Transverse colon (tissue), 4 donors: ENCODE data around the gene ZBTB16. TPM values are rescaled to one million over a fixed set of nuclear protein-coding genes. Genes with fewer than 3 reads are reported as not detected.

Source experiments
- DNase-seq: peaks from one replicate; pipeline ENCODE4 v3.0.0-alpha.2; 2019
- H3K27ac ChIP-seq, 4 donors: fragments of 200-600 bp; sonication (generic); 2 replicates each; pipeline ENCODE4 v1.5.1; 2016 to 2018; ENCODE audit warnings: inconsistent platforms in 4 of 4
- H3K27me3 ChIP-seq: fragments of 200-600 bp; sonication (generic); 2 replicates; pipeline ENCODE4 v1.5.1; 2017; ENCODE audit warnings: inconsistent platforms
- H3K36me3 ChIP-seq, 4 donors: fragments of 200-600 bp; sonication (generic); 2 replicates each; pipeline ENCODE4 v1.5.1; 2017 to 2019; ENCODE audit warnings: inconsistent platforms in 4 of 4
- H3K4me1 ChIP-seq, 4 donors: fragments of 200-600 bp; sonication (generic); 2 replicates each; pipeline ENCODE4 v1.5.1; 2017 to 2020; ENCODE audit warnings: inconsistent platforms in 4 of 4
- H3K4me3 ChIP-seq, 4 donors: fragments of 200-600 bp; sonication (generic); 1 replicate in 1 of 4; 2 replicates in 3 of 4; pipeline versions ENCODE4 v1.5.1 to v1.6.1; 2017 to 2019; ENCODE audit warnings: inconsistent platforms in 4 of 4
- H3K9me3 ChIP-seq, 2 donors: fragments of 200-600 bp; sonication (generic); 2 replicates each; pipeline ENCODE4 v1.5.1; 2017 to 2019; ENCODE audit warnings: inconsistent platforms in 2 of 2
- CTCF ChIP-seq, 5 experiments: fragments of 200-600 bp in 3 of 5; fragments of 450-650 bp in 2 of 5; sonication (generic) in 3 of 5; IDR thresholded peaks; 1 replicate in 2 of 5; 2 replicates in 3 of 5; pipeline ENCODE4 v1.5.1; 2016 to 2017; ENCODE audit warnings: antibody characterized with exemption in 5 of 5, inconsistent platforms in 3 of 5, mild to moderate bottlenecking in 2 of 5, moderate library complexity in 1 of 5
- EP300 ChIP-seq: sonication (generic); formaldehyde crosslinking; IDR thresholded peaks from one replicate; pipeline ENCODE4 v1.6.1; 2017; ENCODE audit warnings: antibody characterized with exemption, low read depth
- POLR2A ChIP-seq: fragments of 450-650 bp; IDR thresholded peaks from one replicate; pipeline ENCODE4 v1.6.1; 2016; ENCODE audit warnings: antibody characterized with exemption, mild to moderate bottlenecking, moderate library complexity
- POLR2AphosphoS5 ChIP-seq, 3 donors: sonication (generic); formaldehyde crosslinking; IDR thresholded peaks; one replicate each; pipeline ENCODE4 v1.6.1; 2016; ENCODE audit warnings: antibody characterized with exemption in 3 of 3
- whole genome bisulfite sequencing, 2 donors: methylation state at CpG; one replicate each; pipeline ENCODE4 v1.1.5; 2018; ENCODE audit warnings: low coverage in 1 of 2; 5-methylcytosine and 5-hydroxymethylcytosine counted together
- in situ Hi-C, 4 donors: fragments of 200-750 bp; cut with MboI; loops; one replicate each; pipeline versions ENCODE4 v1.15.0 to v1.15.1; 2017; ENCODE audit warnings: low sequenced_read_pairs in 3 of 4, low pct_ligation_motif_present in 1 of 4, low pct_unique_long_range_greater_than_20kb in 1 of 4
- intact Hi-C: fragments of 100-400 bp; cut with DNase I; formaldehyde crosslinking; loops from one replicate; pipeline ENCODE4 v1.15.1; 2023; ENCODE audit warnings: low total_unique reads
- total RNA-seq, 4 donors: library from RNA; depleted of rRNA; stranded (reverse); fragments of >200 nt; gene quantifications; one replicate each; pipeline ENCODE4 v1.1.0, GENCODE V29; 2016

The ZBTB16 gene
- total RNA-seq, 4 donors from 2014 or later = 108 to 271 (median 155) TPM

- TF ChIP-seq CTCF (IDR thresholded peaks at IDR 0.05) = no peak
- TF ChIP-seq POLR2A = no peak
- H3K4me3 ChIP-seq = no peak overlapping the region
- H3K4me1 ChIP-seq = peaks cover 0 to 44% (median 26%) of the 10 kb centered on the region in 4 donors
- H3K27me3 ChIP-seq = no peaks in the 10 kb centered on the region
- intact Hi-C loops = loop anchor here (5.0 to 10.0 kb wide), 2 partner anchors 73 to 201 kb away; partner anchors contain the start of gene ZBTB16
- no peaks in the 10 kb centered on the region for H3K9me3 ChIP-seq
- H3K27ac ChIP-seq = peak overlapping the region; percentile 36 to 76 (median 72)
- 62% methylated on average over 23 of the region's 29 CpGs; no CpG with 5 or more reads in 1 of the 2 donors for WGBS, 2 donors
- no peaks in the 10 kb centered on the region for H3K36me3 ChIP-seq
- DNase-seq = no peak
- in situ Hi-C loops = loop anchor here in 2 of 4 donors (10.0 to 25.0 kb wide), 3 partner anchors 221 to 371 kb away; partner anchors contain the start of genes HTR3B (in 1 of the 2) and USP28 (in 1 of the 2)
These were observed 198.4 kb downstream of the ZBTB16 start for GRCh38 chr11:114257621-114258558.

- no peak for DNase-seq
- Histone ChIP-seq H3K36me3 (no peaks in the 10 kb centered on the region), H3K27ac (peak overlapping the region; percentile 36 to 76 (median 72)), H3K4me3 (no peak overlapping the region), H3K4me1 (peaks cover 0 to 48% (median 27%) of the 10 kb centered on the region in 4 donors), H3K9me3 (no peaks in the 10 kb centered on the region), H3K27me3 (peaks cover 4% of the 10 kb centered on the region)
- 56 to 83% methylated on average over 7 of the region's 7 CpGs for WGBS, 2 donors
- no peak for TF ChIP-seq POLR2A
- TF ChIP-seq EP300 = no peak
- TF ChIP-seq CTCF (IDR thresholded peaks at IDR 0.05) = no peak
- TF ChIP-seq POLR2AphosphoS5 (IDR thresholded peaks at IDR 0.05) = no peak
- intact Hi-C loops (loop anchor here (5.0 to 10.0 kb wide), 2 partner anchors 74 to 201 kb away; partner anchors contain the start of gene ZBTB16), in situ Hi-C loops (loop anchor here in 2 of 4 donors (10.0 to 25.0 kb wide), 3 partner anchors 221 to 371 kb away; partner anchors contain the start of genes HTR3B (in 1 of the 2) and USP28 (in 1 of the 2))
These were observed 199.2 kb downstream of the ZBTB16 start for GRCh38 chr11:114258696-114259095.

GRCh38 chr11:114259124-114259526 lies 199.6 kb downstream of the ZBTB16 start:
- Histone ChIP-seq H3K27ac (peak overlapping the region; percentile 36 to 76 (median 72)), H3K4me1 (peaks cover 0 to 48% (median 27%) of the 10 kb centered on the region in 4 donors), H3K36me3 (no peaks in the 10 kb centered on the region), H3K9me3 (no peaks in the 10 kb centered on the region), H3K27me3 (peaks cover 5% of the 10 kb centered on the region), H3K4me3 (no peak overlapping the region)
- intact Hi-C loops (loop anchor here (5.0 to 10.0 kb wide), 2 partner anchors 74 to 202 kb away; partner anchors contain the start of gene ZBTB16), in situ Hi-C loops (loop anchor here in 2 of 4 donors (10.0 to 25.0 kb wide), 3 partner anchors 222 to 372 kb away; partner anchors contain the start of genes HTR3B (in 1 of the 2) and USP28 (in 1 of the 2))
- TF ChIP-seq CTCF (IDR thresholded peaks at IDR 0.05) (no peak), POLR2A (no peak), EP300 (no peak), POLR2AphosphoS5 (IDR thresholded peaks at IDR 0.05) (peak in 1 of 3 donors; percentile 15)
- 73 to 100% methylated on average over 1 to 10 of the region's 10 CpGs for WGBS, 2 donors
- no peak for DNase-seq

- DNase-seq = no peak
- H3K4me1 ChIP-seq = peaks cover 0 to 48% (median 27%) of the 10 kb centered on the region in 4 donors
These were observed 200.1 kb downstream of the ZBTB16 start for GRCh38 chr11:114259551-114259983.

More at GRCh38 chr11:114259551-114259983, 200.1 kb downstream of the ZBTB16 start:
- H3K27me3 ChIP-seq = peaks cover 5% of the 10 kb centered on the region
- intact Hi-C loops = loop anchor here (5.0 to 10.0 kb wide), 2 partner anchors 75 to 202 kb away; partner anchors contain the start of gene ZBTB16
- H3K9me3 ChIP-seq = no peaks in the 10 kb centered on the region
- in situ Hi-C loops = loop anchor here in 2 of 4 donors (10.0 to 25.0 kb wide), 3 partner anchors 222 to 372 kb away; partner anchors contain the start of genes HTR3B (in 1 of the 2) and USP28 (in 1 of the 2)
- H3K36me3 ChIP-seq = no peaks in the 10 kb centered on the region
- peak overlapping the region in 3 of 4 donors; percentile 69 to 76 (median 75) for H3K27ac ChIP-seq
- TF ChIP-seq POLR2AphosphoS5 (IDR thresholded peaks at IDR 0.05) (no peak), CTCF (IDR thresholded peaks at IDR 0.05) (no peak), EP300 (no peak), POLR2A (no peak)
- WGBS, 2 donors = 89% methylated on average over 12 of the region's 12 CpGs; no CpG with 5 or more reads in 1 of the 2 donors
- no peak overlapping the region for H3K4me3 ChIP-seq
